HG02885 (cell line): ENCODE results near the gene RANBP9.
A peak's percentile ranks its signal among the peaks of the same experiment; 100 is the strongest.

Experiments used
- ATAC-seq: cut with Tn5 transposase; IDR thresholded peaks from one replicate; pipeline ENCODE4 v1.9.1; 2021; ENCODE audit warnings: mild to moderate bottlenecking; ENCODE audit not compliant: unreplicated experiment, poor library complexity

Gene RANBP9

GRCh38 chr6:13574149-13574570 is 137.5 kb downstream of the RANBP9 start:
- ATAC-seq = peak; percentile 82

- no peak for ATAC-seq
Measured at GRCh38 chr6:13573669-13574110, 137.9 kb downstream of the RANBP9 start.

DNA sequence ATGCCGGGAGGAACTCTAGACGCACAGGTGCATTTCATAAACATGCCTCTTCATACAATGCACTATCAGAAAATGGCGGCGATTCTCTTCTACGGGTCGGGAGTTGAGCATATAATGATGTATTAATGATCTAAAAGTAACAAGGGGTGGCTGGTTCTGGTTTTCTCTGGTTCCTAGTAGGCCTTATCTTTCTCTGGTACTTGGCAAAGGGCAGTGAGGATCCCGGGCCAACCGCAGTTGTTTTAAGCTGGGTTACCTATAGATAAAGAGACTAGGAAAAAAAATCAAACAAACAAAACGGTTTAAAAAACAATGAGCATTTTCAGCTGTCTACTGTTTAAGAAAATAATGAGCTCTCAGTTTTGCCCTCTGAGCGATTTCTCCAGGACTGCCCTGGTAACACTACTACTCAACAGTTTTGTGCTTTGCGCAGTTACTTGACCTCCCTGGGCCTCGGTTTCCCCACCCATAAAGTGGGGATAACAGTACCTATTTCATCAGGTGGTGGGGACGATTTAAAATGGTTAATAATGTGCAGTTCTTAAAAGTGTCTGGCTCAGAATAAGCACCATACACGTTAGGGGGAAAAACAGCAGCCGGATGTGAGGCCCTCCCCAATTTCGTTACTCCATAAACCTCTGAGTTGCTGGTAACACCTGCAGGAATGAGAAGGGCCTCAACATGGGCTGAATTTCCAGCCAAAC is 138.5 kb downstream of the RANBP9 start:
- no peak for ATAC-seq

GRCh38 chr6:13572240-13572639 is 139.4 kb downstream of the RANBP9 start:
- no peak for ATAC-seq
